Fibroblast of villous mesenchyme (primary cell): ENCODE results near the gene JAKMIP2. TPM values are rescaled to one million over a fixed set of nuclear protein-coding genes. Genes with fewer than 3 reads are reported as not detected.

Experiments used
- DNase-seq: peaks from one replicate; pipeline ENCODE4 v3.0.0-alpha.2; 2010; ENCODE audit warnings: low read depth
- H3K4me3 ChIP-seq: 2 replicates; pipeline ENCODE4 v1.5.1; 2011; ENCODE audit warnings: low read depth, mild to moderate bottlenecking, low read length
- CTCF ChIP-seq: IDR thresholded peaks from 2 replicates; pipeline ENCODE4 v1.5.1; 2012; ENCODE audit warnings: low read depth, mild to moderate bottlenecking, low read length; ENCODE audit not compliant: insufficient read depth
- total RNA-seq: library from RNA; depleted of rRNA; stranded (reverse); fragments of >200 nt; gene quantifications from 2 replicates; pipeline ENCODE4 v1.2.3, GENCODE V29; 2012

Gene JAKMIP2
- total RNA-seq, 1 donor, result 3.5 TPM

- TF ChIP-seq CTCF, result no peak
- DNase-seq, result no peak
- no peak overlapping the region for H3K4me3 ChIP-seq
Measured at GRCh38 chr5:147821766-147822165, 39.2 kb upstream of the JAKMIP2 start.

- no peak for TF ChIP-seq CTCF
- DNase-seq, result no peak
- H3K4me3 ChIP-seq, result no peak overlapping the region
Measured at GRCh38 chr5:147819261-147819770, 36.8 kb upstream of the JAKMIP2 start.

- no peak for TF ChIP-seq CTCF
- H3K4me3 ChIP-seq, result no peak overlapping the region
- DNase-seq, result peak; percentile 8
Measured at GRCh38 chr5:147818290-147818689, 35.8 kb upstream of the JAKMIP2 start.

- DNase-seq, result no peak
Measured at GRCh38 chr5:147813696-147814095, 31.2 kb upstream of the JAKMIP2 start.

GRCh38 chr5:147809830-147810666, 27.5 kb upstream of the JAKMIP2 start:
- H3K4me3 ChIP-seq, result no peak overlapping the region
- TF ChIP-seq CTCF, result no peak
- DNase-seq, result no peak

More at GRCh38 chr5:147813696-147814095, 31.2 kb upstream of the JAKMIP2 start:
- no peak overlapping the region for H3K4me3 ChIP-seq
- TF ChIP-seq CTCF, result no peak

GRCh38 chr5:147805030-147805454, 22.5 kb upstream of the JAKMIP2 start:
- DNase-seq, result peak; percentile 6
- no peak for TF ChIP-seq CTCF
- H3K4me3 ChIP-seq, result no peak overlapping the region

- H3K4me3 ChIP-seq, result no peak overlapping the region
- DNase-seq, result no peak
- no peak for TF ChIP-seq CTCF
Measured at GRCh38 chr5:147804334-147804733, 21.8 kb upstream of the JAKMIP2 start.
